Measurements from ENCODE around the gene AP1G1.
"Not testable (repeated sequence)": the region's sequence is repeated elsewhere in the genome, so short reads cannot be mapped to it uniquely, and the experiment has no call there.

AP1G1 gene

GRCh38 chr16:71807905-71808592 lies 585 bp downstream of the AP1G1 start:
- no peak for DNase-seq

- DNase-seq = no peak
These were observed 5.3 kb downstream of the AP1G1 start for GRCh38 chr16:71803305-71803690.

DNA sequence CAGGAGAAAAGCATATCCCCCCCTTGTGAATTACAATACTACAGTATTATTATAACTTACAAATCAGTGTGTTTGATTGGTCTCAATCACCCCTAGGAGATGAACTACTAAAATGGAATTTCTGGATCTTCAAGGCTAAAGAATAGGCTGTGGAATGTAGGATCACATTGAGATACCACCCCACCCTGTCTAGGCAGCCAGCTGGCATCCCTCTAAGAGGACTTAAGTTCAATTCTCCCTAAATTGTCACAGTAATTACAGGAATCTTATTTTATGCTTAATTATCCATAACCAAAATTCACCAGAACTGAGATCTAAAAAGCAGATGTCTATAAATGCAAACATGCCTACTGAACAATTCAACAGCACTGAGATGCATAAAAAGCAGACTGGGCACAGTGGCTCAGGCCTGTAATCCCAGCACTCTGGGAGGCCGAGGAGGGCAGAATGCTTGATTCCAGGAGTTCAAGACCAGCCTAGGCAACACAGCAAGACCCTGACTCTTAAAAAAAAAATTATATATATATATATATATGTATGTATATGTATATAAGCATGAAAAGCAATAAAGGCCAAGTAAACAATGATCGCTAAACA lies 12.0 kb downstream of the AP1G1 start:
- no peak for DNase-seq

- DNase-seq = no peak
These were observed 13.7 kb downstream of the AP1G1 start for GRCh38 chr16:71794943-71795342.

DNA sequence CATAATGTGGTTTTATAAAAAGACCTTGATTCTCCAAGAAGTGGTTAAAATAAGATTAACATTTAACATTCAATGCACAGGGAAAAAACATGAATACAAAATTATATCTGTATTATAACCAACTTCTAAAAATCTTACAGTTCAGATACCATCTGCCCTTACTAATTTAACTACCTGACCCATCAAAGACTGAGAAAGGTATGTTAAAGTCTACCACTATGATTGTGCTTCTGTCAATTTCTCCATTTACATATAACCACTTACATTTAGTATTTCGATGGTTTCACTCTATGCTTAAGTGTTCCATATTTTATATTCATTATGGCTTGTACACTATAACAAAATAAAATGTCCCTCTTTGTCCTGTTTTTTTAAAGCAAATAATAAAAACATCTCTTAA lies 14.6 kb downstream of the AP1G1 start:
- no peak for DNase-seq

GRCh38 chr16:71792176-71792575 lies 16.5 kb downstream of the AP1G1 start:
- DNase-seq = no peak

- not testable (repeated sequence) for DNase-seq
These were observed 18.3 kb downstream of the AP1G1 start for GRCh38 chr16:71790329-71790728.

- no peak for DNase-seq
These were observed 19.5 kb downstream of the AP1G1 start for GRCh38 chr16:71789136-71789535.

- no peak for DNase-seq
These were observed 20.1 kb downstream of the AP1G1 start for GRCh38 chr16:71788578-71788977.

GRCh38 chr16:71785143-71785542 lies 23.5 kb downstream of the AP1G1 start:
- not testable (repeated sequence) for DNase-seq

GRCh38 chr16:71784093-71784492 lies 24.5 kb downstream of the AP1G1 start:
- no peak for DNase-seq

- DNase-seq = no peak
These were observed 26.9 kb downstream of the AP1G1 start for GRCh38 chr16:71781741-71782140.

DNA sequence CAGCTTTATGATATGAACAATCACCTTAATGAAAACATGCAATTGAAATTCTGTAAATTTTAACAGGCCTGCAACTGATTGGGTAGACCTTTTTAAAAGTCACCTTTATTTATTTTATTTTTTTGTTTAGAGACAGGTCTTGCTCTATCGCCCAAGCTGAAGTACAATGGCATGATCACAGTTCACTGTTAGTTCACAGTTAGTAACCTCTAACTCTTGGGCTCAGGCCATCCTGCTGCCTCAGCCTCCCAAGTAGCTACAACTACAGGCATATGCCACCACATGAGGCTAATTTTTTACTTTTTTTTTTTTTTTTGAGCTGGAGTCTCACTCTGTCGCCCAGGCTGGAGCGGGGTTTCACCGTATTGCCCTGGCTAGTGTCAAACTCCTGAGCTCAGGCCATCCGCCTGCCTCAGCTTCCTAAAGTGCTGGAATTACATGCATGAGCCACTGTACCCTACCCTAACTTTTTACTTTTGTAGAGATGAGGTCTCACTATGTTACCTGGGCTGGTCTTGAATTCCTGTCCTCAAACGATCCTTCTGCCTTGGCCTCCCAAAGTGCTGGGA lies 28.0 kb downstream of the AP1G1 start:
- no peak for DNase-seq

- DNase-seq = no peak
These were observed 29.9 kb downstream of the AP1G1 start for GRCh38 chr16:71778780-71779179.

- no peak for DNase-seq
These were observed 31.3 kb downstream of the AP1G1 start for GRCh38 chr16:71777329-71777728.

DNA sequence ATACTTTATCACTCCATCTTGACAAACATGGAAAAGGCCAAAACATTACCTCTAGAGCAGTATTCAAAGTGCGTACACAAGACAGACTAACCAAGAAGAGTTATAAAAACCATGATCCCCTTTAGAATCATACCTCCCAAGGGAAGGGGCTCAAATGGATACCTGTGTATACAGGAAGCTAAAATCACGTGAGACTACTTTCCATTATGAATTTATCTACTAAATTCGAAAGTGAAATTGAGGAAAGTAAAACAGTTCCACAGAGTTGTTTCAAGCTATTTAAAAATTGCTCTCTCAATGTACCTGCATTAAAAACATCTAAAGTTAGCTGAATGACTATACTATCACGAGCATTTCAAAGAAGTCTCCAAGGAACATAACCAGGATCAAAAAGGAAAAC lies 32.7 kb downstream of the AP1G1 start:
- DNase-seq = no peak

DNA sequence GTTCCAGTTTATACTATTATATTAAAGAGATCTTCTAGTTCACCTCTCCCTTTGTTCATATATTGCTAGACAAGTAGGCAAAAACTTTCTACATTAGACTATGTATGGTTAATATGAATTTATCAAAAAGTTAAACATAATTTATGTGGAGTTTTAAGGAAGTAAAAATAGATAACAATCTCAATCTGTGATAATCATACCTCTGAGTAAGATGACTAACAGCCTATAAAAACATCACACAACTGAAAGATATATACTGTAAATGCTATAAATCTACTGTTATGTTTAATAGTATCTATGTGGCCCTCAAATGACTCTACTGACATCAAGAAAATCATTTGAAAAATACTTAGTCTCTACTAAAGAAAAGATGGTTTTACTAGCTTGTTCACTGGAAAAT lies 37.1 kb downstream of the AP1G1 start:
- no peak for DNase-seq

- no peak for DNase-seq
These were observed 39.4 kb downstream of the AP1G1 start for GRCh38 chr16:71769222-71769621.

DNA sequence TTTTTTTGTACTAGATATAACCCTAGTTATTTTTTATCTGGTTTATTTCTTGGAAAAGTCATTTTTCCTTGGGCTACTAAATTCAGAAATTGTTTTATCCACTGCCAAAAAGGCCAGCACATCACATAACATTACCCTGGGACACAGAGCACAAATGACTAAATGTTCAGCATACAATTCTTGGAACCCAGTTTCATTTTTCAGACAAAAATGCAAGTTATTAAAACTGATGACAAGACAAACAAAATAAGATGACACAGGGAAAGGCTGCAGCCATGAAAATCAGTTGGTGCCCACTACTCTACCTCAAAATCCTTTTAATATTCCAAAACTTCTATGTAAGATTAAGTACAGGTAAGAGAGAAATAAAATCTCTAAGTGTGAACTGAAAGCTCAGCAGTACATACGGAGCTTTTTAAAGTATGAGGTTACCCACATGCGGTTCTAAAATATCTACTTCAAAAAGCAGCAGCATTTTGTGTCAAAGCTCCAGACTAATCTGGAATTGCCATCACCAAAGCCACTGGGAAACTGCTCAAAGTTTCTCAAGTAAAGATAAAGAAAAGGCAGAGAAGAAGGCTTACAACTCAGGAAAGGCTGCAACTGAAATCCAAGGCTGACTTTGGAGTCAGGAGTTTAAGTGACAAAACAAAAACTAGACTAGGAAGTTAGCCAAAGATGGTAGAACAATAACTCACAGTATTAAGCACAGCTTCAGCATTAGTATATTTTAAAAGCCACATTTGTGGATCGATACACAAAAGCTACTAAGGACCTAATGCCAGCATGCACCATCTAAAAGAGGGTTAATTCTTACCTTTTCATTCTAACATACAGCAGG lies 41.4 kb downstream of the AP1G1 start:
- no peak for DNase-seq

GRCh38 chr16:71762186-71762585 lies 46.4 kb downstream of the AP1G1 start:
- DNase-seq = no peak

DNA sequence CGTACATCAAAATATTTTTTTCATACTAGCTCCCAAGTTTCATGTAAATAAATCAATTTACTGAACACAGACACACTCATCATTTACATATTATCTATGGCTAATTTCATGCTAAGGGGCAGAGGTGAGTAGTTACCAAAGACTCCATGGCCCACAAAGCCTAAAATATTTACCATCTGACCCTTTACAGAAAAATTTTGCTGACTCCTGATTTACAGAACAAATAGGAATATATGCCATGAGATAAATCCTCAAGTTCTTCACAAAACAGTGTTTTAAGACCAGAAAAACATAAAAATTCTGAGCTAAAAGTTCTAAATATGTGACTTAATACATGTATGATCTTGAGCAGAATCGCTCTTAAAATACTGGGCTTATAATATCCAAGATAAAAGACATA lies 47.5 kb downstream of the AP1G1 start:
- DNase-seq = no peak

- no peak for DNase-seq
These were observed 50.3 kb downstream of the AP1G1 start for GRCh38 chr16:71758293-71758760.

DNA sequence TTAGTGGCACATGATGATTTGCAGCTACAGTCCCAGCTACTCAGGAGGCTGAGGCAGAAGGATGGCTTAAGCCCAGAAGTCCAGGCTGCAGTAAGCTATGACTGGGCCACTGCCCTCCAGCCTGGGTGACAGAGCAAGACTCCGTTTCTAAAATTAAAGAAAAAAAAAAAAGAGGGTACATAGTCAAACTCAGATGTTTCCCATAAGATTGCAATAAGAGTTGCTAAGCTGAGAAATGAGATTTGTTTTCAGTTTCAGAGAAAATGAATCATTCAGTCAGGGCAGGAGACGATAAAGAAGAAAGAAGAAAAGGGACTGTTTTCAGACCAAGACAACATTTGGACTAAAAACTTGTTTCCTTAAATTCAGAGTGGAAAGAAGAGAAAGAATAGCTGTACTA lies 54.0 kb downstream of the AP1G1 start:
- DNase-seq = no peak

- no peak for DNase-seq
These were observed 54.5 kb downstream of the AP1G1 start for GRCh38 chr16:71754108-71754507.
